ENCODE data around the gene PPME1. TPM values are rescaled to one million over a fixed set of nuclear protein-coding genes. Genes with fewer than 3 reads are reported as not detected.

The PPME1 gene
- total RNA-seq, 1 donor from 2014 or later = 17.3 TPM

- no peak overlapping the region for H3K27ac Mint-ChIP-seq
- H3K36me3 Mint-ChIP-seq (ENCODE audit: low read depth) = peaks cover 58% of the 10 kb centered on the region
- DNase-seq (no peak), ATAC-seq (ENCODE audit: low read depth) (no peak)
- TF ChIP-seq CTCF (IDR thresholded peaks at IDR 0.05) = no peak
- H3K4me1 Mint-ChIP-seq = peaks cover 10% of the 10 kb centered on the region
- POLR2A ChIA-PET = no interaction called here
- no peaks in the 10 kb centered on the region for H3K27me3 Mint-ChIP-seq
- CTCF ChIA-PET = no interaction called here
- H3K4me3 Mint-ChIP-seq = no peak overlapping the region
- no peaks in the 10 kb centered on the region for H3K9me3 Mint-ChIP-seq
- intact Hi-C loops (cut with micrococcal nuclease) = no loop called here
Observed at GRCh38 chr11:74159642-74160041, 11.4 kb upstream of the PPME1 start.

- no peak for TF ChIP-seq CTCF (IDR thresholded peaks at IDR 0.05)
- intact Hi-C loops (cut with micrococcal nuclease) = no loop called here
- Mint-ChIP-seq H3K36me3 (ENCODE audit: low read depth) (peaks cover 67% of the 10 kb centered on the region), H3K4me1 (peaks cover 10% of the 10 kb centered on the region), H3K9me3 (no peaks in the 10 kb centered on the region), H3K27me3 (no peaks in the 10 kb centered on the region), H3K4me3 (no peak overlapping the region), H3K27ac (no peak overlapping the region)
- ATAC-seq (ENCODE audit: low read depth) (no peak), DNase-seq (no peak)
- POLR2A ChIA-PET = no interaction called here
- CTCF ChIA-PET = no interaction called here
Observed at GRCh38 chr11:74162681-74163467, 8.2 kb upstream of the PPME1 start.

GRCh38 chr11:74168838-74169237, 2.3 kb upstream of the PPME1 start:
- H3K27me3 Mint-ChIP-seq = no peaks in the 10 kb centered on the region
- intact Hi-C loops (cut with micrococcal nuclease) = no loop called here
- ATAC-seq (ENCODE audit: low read depth) = no peak
- ChIA-PET CTCF (no interaction called here), POLR2A (no interaction called here)
- TF ChIP-seq CTCF (IDR thresholded peaks at IDR 0.05) = no peak
- H3K36me3 Mint-ChIP-seq (ENCODE audit: low read depth) = peaks cover 36% of the 10 kb centered on the region
- H3K4me1 Mint-ChIP-seq = peaks cover 7% of the 10 kb centered on the region
- no peaks in the 10 kb centered on the region for H3K9me3 Mint-ChIP-seq
- H3K27ac Mint-ChIP-seq = no peak overlapping the region
- no peak overlapping the region for H3K4me3 Mint-ChIP-seq
- no peak for DNase-seq

- peaks cover 28% of the 10 kb centered on the region for H3K36me3 Mint-ChIP-seq (ENCODE audit: low read depth)
- H3K4me3 Mint-ChIP-seq = no peak overlapping the region
- no peaks in the 10 kb centered on the region for H3K27me3 Mint-ChIP-seq
- no peak for DNase-seq
- ChIA-PET CTCF (interaction anchor here (1.4 kb wide), 1 partner anchor 206 kb away, joined by 4 read pairs; no protein-coding TSS in a partner anchor), POLR2A (interaction anchor here (0.6 to 2.8 kb wide), 7 partner anchors 156 to 293 kb away, joined by 4 to 35 read pairs (median 4); partner anchors contain the start of gene UCP2)
- H3K27ac Mint-ChIP-seq = no peak overlapping the region
- intact Hi-C loops (cut with micrococcal nuclease) = loop anchor here (2.0 kb wide), 2 partner anchors 293 to 391 kb away; partner anchors contain the start of genes COA4 and PAAF1
- H3K4me1 Mint-ChIP-seq = peaks cover 12% of the 10 kb centered on the region
- ATAC-seq (ENCODE audit: low read depth) = no peak
- no peaks in the 10 kb centered on the region for H3K9me3 Mint-ChIP-seq
- no peak for TF ChIP-seq CTCF (IDR thresholded peaks at IDR 0.05)
Observed at GRCh38 chr11:74169738-74170458, 1.2 kb upstream of the PPME1 start.

GRCh38 chr11:74171630-74171968, 510 bp downstream of the PPME1 start:
- H3K27ac Mint-ChIP-seq = no peak overlapping the region
- ChIA-PET CTCF (interaction anchor here (1.4 kb wide), 1 partner anchor 208 kb away, joined by 4 read pairs; no protein-coding TSS in a partner anchor), POLR2A (interaction anchor here (0.6 to 2.8 kb wide), 6 partner anchors 190 to 1036 kb away, joined by 3 to 35 read pairs (median 7); partner anchors contain the start of genes LIPT2, MRPL48 and UCP2)
- H3K9me3 Mint-ChIP-seq = no peaks in the 10 kb centered on the region
- peaks cover 12% of the 10 kb centered on the region for H3K4me1 Mint-ChIP-seq
- no peaks in the 10 kb centered on the region for H3K27me3 Mint-ChIP-seq
- peaks cover 19% of the 10 kb centered on the region for H3K36me3 Mint-ChIP-seq (ENCODE audit: low read depth)
- intact Hi-C loops (cut with micrococcal nuclease) = loop anchor here (1.0 to 2.0 kb wide), 6 partner anchors 191 to 410 kb away; partner anchors contain the start of genes COA4, PAAF1, PGM2L1 and RAB6A
- ATAC-seq (ENCODE audit: low read depth) (no peak), DNase-seq (no peak)
- no peak overlapping the region for H3K4me3 Mint-ChIP-seq
- no peak for TF ChIP-seq CTCF (IDR thresholded peaks at IDR 0.05)
